SK-N-SH (cell line): ENCODE measurements around the gene SHTN1. TPM values are rescaled to one million over a fixed set of nuclear protein-coding genes. Genes with fewer than 3 reads are reported as not detected.

Experiments
- CTCF ChIA-PET: fragments of 300-600, 350-600 bp; formaldehyde crosslinking; extraction: SDS; loops from one replicate; lab custom pipeline; 2021; lab: Yijun Ruan, JAX
- POLR2A ChIA-PET: fragments of 350-600 bp; sonication (Branson Sonifier 250); formaldehyde crosslinking; extraction: SDS; loops from one replicate; lab custom pipeline; 2020; ENCODE audit warnings: antibody characterized with exemption, inconsistent platforms; lab: Yijun Ruan, JAX
- DNase-seq: peaks from one replicate; pipeline ENCODE4 v3.0.0; 2012
- H2AFZ ChIP-seq: fragments of 200-600 bp; sonication (generic); 2 replicates; pipeline ENCODE4 v1.8.1; 2016; ENCODE audit warnings: antibody characterized with exemption, mild to moderate bottlenecking, low read depth
- H3F3A ChIP-seq: fragments of 200-600 bp; sonication (generic); replicated peaks from 2 replicates; pipeline ENCODE3; 2016; ENCODE audit warnings: antibody characterized with exemption, mild to moderate bottlenecking; ENCODE audit not compliant: insufficient read depth
- H3K27ac ChIP-seq, 2 experiments: fragments of 200-500 bp in 1 of 2; fragments of 200-600 bp in 1 of 2; sonication (Bioruptor generic) in 1 of 2; sonication (generic), shearing (Covaris generic) in 1 of 2; 2 replicates each; pipeline versions ENCODE4 v1.5.1 to v1.6.1; 2014 to 2016; ENCODE audit warnings: low read depth in 2 of 2, inconsistent platforms in 1 of 2, low read length in 1 of 2, mild to moderate bottlenecking in 1 of 2, mixed read lengths in 1 of 2
- H3K27me3 ChIP-seq: fragments of 200-600 bp; sonication (generic), shearing (Covaris generic); 2 replicates; pipeline ENCODE4 v1.6.1; 2016; ENCODE audit warnings: mixed run types; ENCODE audit not compliant: insufficient read depth
- H3K36me3 ChIP-seq, 2 experiments: fragments of 200-500 bp in 1 of 2; fragments of 200-600 bp in 1 of 2; sonication (Bioruptor generic) in 1 of 2; sonication (generic) in 1 of 2; replicated peaks in 1 of 2; 2 replicates each; pipeline versions ENCODE3 to v1.5.1; 2014 to 2016; ENCODE audit warnings: low read length in 1 of 2, mild to moderate bottlenecking in 1 of 2; ENCODE audit not compliant: insufficient read depth in 2 of 2, control insufficient read depth in 1 of 2
- H3K4me1 ChIP-seq, 2 experiments: fragments of 200-500 bp in 1 of 2; fragments of 200-600 bp in 1 of 2; sonication (Bioruptor generic) in 1 of 2; sonication (generic), shearing (Covaris generic) in 1 of 2; 2 replicates each; pipeline versions ENCODE4 v1.5.1 to v1.6.1; 2014 to 2016; ENCODE audit warnings: low read depth in 1 of 2, low read length in 1 of 2, mixed run types in 1 of 2; ENCODE audit not compliant: insufficient read depth in 2 of 2, control insufficient read depth in 1 of 2
- H3K4me2 ChIP-seq: fragments of 200-600 bp; sonication (generic), shearing (Covaris generic); 2 replicates; pipeline ENCODE4 v1.6.1; 2017; ENCODE audit warnings: mixed run types
- H3K4me3 ChIP-seq, 2 experiments: fragments of 200-500 bp in 1 of 2; fragments of 200-600 bp in 1 of 2; sonication (Bioruptor generic) in 1 of 2; sonication (generic), shearing (Covaris generic) in 1 of 2; 2 replicates each; pipeline versions ENCODE4 v1.5.1 to v1.8.1; 2014 to 2016; ENCODE audit warnings: low read depth in 2 of 2, inconsistent platforms in 1 of 2, low read length in 1 of 2, mild to moderate bottlenecking in 1 of 2, mixed read lengths in 1 of 2, moderate library complexity in 1 of 2
- H3K79me2 ChIP-seq: fragments of 200-600 bp; sonication (generic); 2 replicates; pipeline ENCODE4 v1.8.1; 2017; ENCODE audit warnings: mild to moderate bottlenecking; ENCODE audit not compliant: insufficient read depth
- H3K9ac ChIP-seq: fragments of 200-600 bp; sonication (generic); 2 replicates; pipeline ENCODE4 v1.6.1; 2017; ENCODE audit warnings: mixed run types
- H3K9me2 ChIP-seq: fragments of 200-600 bp; sonication (generic); 2 replicates; pipeline ENCODE4 v1.6.1; 2017; ENCODE audit warnings: mixed run types
- H3K9me3 ChIP-seq: fragments of 200-600 bp; sonication (generic); 2 replicates; pipeline ENCODE4 v1.6.1; 2017; ENCODE audit warnings: mixed run types, mild to moderate bottlenecking, moderate library complexity
- H4K20me1 ChIP-seq: fragments of 200-600 bp; sonication (generic); 2 replicates; pipeline ENCODE4 v1.6.1; 2017; ENCODE audit warnings: mild to moderate bottlenecking, mixed run types; ENCODE audit not compliant: insufficient read depth
- CHD2 ChIP-seq: fragments of 150-350 bp; IDR thresholded peaks from 2 replicates; pipeline ENCODE4 v1.6.1; 2018; ENCODE audit warnings: low read length; ENCODE audit not compliant: partially characterized antibody
- EZH2phosphoT487 ChIP-seq: fragments of 200-600 bp; sonication (generic); IDR thresholded peaks from 2 replicates; pipeline ENCODE4 v1.6.1; 2017; ENCODE audit warnings: low read depth, mixed run types, mild to moderate bottlenecking, antibody characterized with exemption, moderate library complexity, borderline replicate concordance
- FOSL2 ChIP-seq: IDR thresholded peaks from 2 replicates; pipeline ENCODE4 v1.4.0; 2012; ENCODE audit warnings: low read depth, mild to moderate bottlenecking, moderate library complexity, borderline replicate concordance
- GABPA ChIP-seq: IDR thresholded peaks from 2 replicates; pipeline ENCODE4 v1.4.0; 2012; ENCODE audit warnings: low read depth, mild to moderate bottlenecking
- GATA2 ChIP-seq: sonication (generic); formaldehyde crosslinking; IDR thresholded peaks from 2 replicates; pipeline ENCODE4 v1.5.0; 2020; ENCODE audit warnings: mild to moderate bottlenecking, missing genetic modification reagents
- IRF3 ChIP-seq: fragments of 150-350 bp; IDR thresholded peaks from 2 replicates; pipeline ENCODE4 v1.6.1; 2016; ENCODE audit warnings: mild to moderate bottlenecking, low read depth, low read length
- NFIC ChIP-seq: IDR thresholded peaks from 2 replicates; pipeline ENCODE4 v1.4.0; 2012; ENCODE audit warnings: borderline replicate concordance
- RCOR1 ChIP-seq: fragments of 150-350 bp; IDR thresholded peaks from 2 replicates; pipeline ENCODE4 v1.6.1; 2017; ENCODE audit warnings: antibody characterized with exemption, low read length
- REST ChIP-seq: IDR thresholded peaks from 2 replicates; pipeline ENCODE4 v1.6.1; 2012; ENCODE audit warnings: mild to moderate bottlenecking, low read depth, low read length, moderate library complexity
- RFX5 ChIP-seq: IDR thresholded peaks from 2 replicates; pipeline ENCODE4 v1.6.1; 2012; ENCODE audit warnings: mild to moderate bottlenecking, improper control_type of control experiment, low read length
- RXRA ChIP-seq: IDR thresholded peaks from 2 replicates; pipeline ENCODE4 v1.4.0; 2012; ENCODE audit warnings: low read depth, mild to moderate bottlenecking, borderline replicate concordance
- SIN3A ChIP-seq: IDR thresholded peaks from 2 replicates; pipeline ENCODE4 v1.6.1; 2012; ENCODE audit warnings: low read depth, mild to moderate bottlenecking, low read length, moderate library complexity, borderline replicate concordance
- TAF1 ChIP-seq: IDR thresholded peaks from 2 replicates; pipeline ENCODE4 v1.6.1; 2012; ENCODE audit warnings: low read depth, mild to moderate bottlenecking, low read length, moderate library complexity, borderline replicate concordance
- TEAD4 ChIP-seq: IDR thresholded peaks from 2 replicates; pipeline ENCODE4 v1.4.0; 2012; ENCODE audit warnings: mild to moderate bottlenecking, borderline replicate concordance; ENCODE audit not compliant: insufficient read depth
- WGBS: methylation state at CpG from one replicate; pipeline ENCODE4 v1.1.6; 2017; ENCODE audit warnings: low lambda C conversion rate; 5-methylcytosine and 5-hydroxymethylcytosine counted together
- polyA plus RNA-seq, 3 experiments: library from polyadenylated mRNA; depleted of rRNA; stranded (reverse); fragments of >200 nt; gene quantifications; 2 replicates each; pipeline ENCODE4 v1.2.3, GENCODE V29; 2012

SHTN1 gene
- polyA plus RNA-seq, 1 of the 3 experiments (the other 2 are of a cell fraction) = 5.2 TPM

DNA sequence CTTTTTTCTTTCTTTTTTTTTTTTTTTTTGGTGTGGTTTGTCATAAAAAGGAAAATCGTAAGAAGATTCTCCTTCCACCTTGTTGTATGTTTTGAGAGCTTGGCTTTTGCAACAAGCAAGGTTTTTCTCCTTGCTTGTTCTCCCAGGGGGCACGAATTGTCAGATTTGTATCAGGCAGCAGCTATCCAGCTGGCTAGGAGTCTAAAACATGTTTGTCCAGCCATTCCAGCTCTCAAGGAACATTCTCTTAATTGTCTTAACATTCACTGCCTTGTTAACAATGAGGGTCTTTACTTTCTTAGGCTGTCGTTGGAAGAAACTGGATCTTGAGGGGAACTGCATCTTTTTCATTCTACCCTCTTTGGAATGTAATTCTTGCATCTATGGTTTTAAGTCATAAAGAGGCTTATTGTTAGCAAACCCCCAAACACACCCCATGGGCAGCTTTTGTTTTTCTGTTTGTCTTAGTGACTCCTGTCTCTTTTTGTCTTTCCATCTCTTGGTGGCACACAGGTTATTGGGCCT lies 14.6 kb downstream of the SHTN1 start:
- DNase-seq = no peak
- Histone ChIP-seq H3K9ac (no peak overlapping the region), H3K27ac (no peak overlapping the region), H3K79me2 (no peaks in the 10 kb centered on the region; the same call in none of the 2 replicates), H4K20me1 (no peaks in the 10 kb centered on the region), H3K27me3 (no peaks in the 10 kb centered on the region), H2AFZ (no peak overlapping the region), H3K36me3 (no peaks in the 10 kb centered on the region), H3K4me1 (no peaks in the 10 kb centered on the region; a peak in 1 of 4 replicates), H3K9me2 (no peaks in the 10 kb centered on the region), H3F3A (no peaks in the 10 kb centered on the region), H3K4me2 (no peak overlapping the region), H3K9me3 (no peaks in the 10 kb centered on the region), H3K4me3 (no peak overlapping the region)
- 90% methylated on average over 3 of the region's 3 CpGs for WGBS
- CTCF ChIA-PET = no interaction called here
- POLR2A ChIA-PET = no interaction called here
- TF ChIP-seq TAF1 (no peak), NFIC (no peak), RFX5 (no peak), FOSL2 (no peak), GATA2 (CRISPR knock-in tag) (no peak), REST (no peak), IRF3 (no peak), SIN3A (no peak), EZH2phosphoT487 (no peak)

DNA sequence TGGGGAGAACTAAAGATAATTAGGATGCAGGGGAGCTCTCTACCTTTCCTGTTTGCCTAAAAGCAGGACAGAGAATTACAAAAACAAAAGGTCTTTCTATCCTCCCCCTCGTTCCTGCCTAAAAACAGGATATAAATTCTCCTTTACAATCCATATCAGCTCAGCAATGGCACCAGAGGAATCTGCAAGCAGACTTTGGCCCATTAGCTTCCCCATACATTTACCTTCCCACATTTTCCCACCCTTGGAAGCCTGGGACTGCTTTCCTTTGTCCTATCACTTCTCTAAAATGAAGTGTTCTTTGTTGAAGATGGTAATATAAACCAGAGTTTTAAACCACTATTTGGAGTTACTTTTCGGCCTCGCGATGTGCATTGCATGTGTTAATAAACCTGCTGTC lies 15.5 kb downstream of the SHTN1 start:
- Histone ChIP-seq H3K9me2 (no peaks in the 10 kb centered on the region), H3F3A (no peaks in the 10 kb centered on the region), H3K27ac (no peak overlapping the region), H3K9me3 (no peaks in the 10 kb centered on the region), H2AFZ (no peak overlapping the region), H3K4me1 (no peaks in the 10 kb centered on the region; a peak in 1 of 4 replicates), H3K4me2 (no peak overlapping the region), H3K4me3 (no peak overlapping the region), H4K20me1 (no peaks in the 10 kb centered on the region), H3K36me3 (no peaks in the 10 kb centered on the region), H3K79me2 (peaks cover 6% of the 10 kb centered on the region), H3K9ac (no peak overlapping the region), H3K27me3 (no peaks in the 10 kb centered on the region)
- CTCF ChIA-PET = interaction anchor here (0.8 to 1.0 kb wide), 2 partner anchors 18 to 186 kb away, joined by 3 read pairs; no protein-coding TSS in a partner anchor
- DNase-seq = no peak
- POLR2A ChIA-PET = no interaction called here
- WGBS = 89% methylated on average over 4 of the region's 4 CpGs
- TF ChIP-seq RCOR1 = no peak
- no peak for TF ChIP-seq GABPA
- TF ChIP-seq CHD2 = no peak
- TF ChIP-seq TEAD4 = no peak
- no peak for TF ChIP-seq EZH2phosphoT487
- TF ChIP-seq RXRA = no peak
